IMR-90 (cell line): ENCODE results near the gene SPI1. TPM values are rescaled to one million over a fixed set of nuclear protein-coding genes. Genes with fewer than 3 reads are reported as not detected.

ENCODE experiments used
- ATAC-seq: fragments of 200-7000 bp; cut with Tn5 transposase; 2 replicates; pipeline ENCODE4 v1.9.1; 2020; ENCODE audit warnings: low read depth, mild to moderate bottlenecking, moderate library complexity
- BruUV-seq: library from RNA; stranded (reverse); fragments of 400-500 nt; replicated peaks from 2 replicates; lab custom pipeline; 2021; lab: Mats Ljungman, UMichigan
- CTCF ChIA-PET: fragments of 300-600 bp; formaldehyde crosslinking; extraction: SDS; loops from one replicate; lab custom pipeline; 2021; ENCODE audit warnings: antibody characterized with exemption; lab: Yijun Ruan, JAX
- POLR2A ChIA-PET: fragments of 300-600 bp; sonication (Branson Sonifier 250); formaldehyde crosslinking; loops from one replicate; lab custom pipeline; 2022; ENCODE audit warnings: antibody characterized with exemption; ENCODE audit not compliant: unreplicated experiment; lab: Charles Lee
- DNase-seq: peaks from one replicate; pipeline ENCODE4 v3.0.0; 2013
- H2AFZ ChIP-seq: replicated peaks from 2 replicates; pipeline ENCODE3; 2013; ENCODE audit warnings: low read length, mild to moderate bottlenecking; ENCODE audit not compliant: poor library complexity
- H2AK5ac ChIP-seq: 2 replicates; pipeline ENCODE4 v1.6.1; 2013; ENCODE audit warnings: low read depth, low read length, inconsistent platforms
- H2AK9ac ChIP-seq: replicated peaks from 2 replicates; pipeline ENCODE3; 2013; ENCODE audit warnings: mild to moderate bottlenecking, low read depth, low read length, moderate library complexity; ENCODE audit not compliant: poor library complexity
- H2BK120ac ChIP-seq: 2 replicates; pipeline ENCODE4 v1.6.1; 2013; ENCODE audit warnings: low read depth, low read length, inconsistent platforms
- H2BK15ac ChIP-seq: 3 replicates; pipeline ENCODE4 v1.6.1; 2013; ENCODE audit warnings: low read depth, low read length, inconsistent platforms
- H2BK20ac ChIP-seq: 2 replicates; pipeline ENCODE4 v1.6.1; 2013; ENCODE audit warnings: low read depth, mild to moderate bottlenecking, inconsistent platforms, low read length, moderate library complexity
- H2BK5ac ChIP-seq: 2 replicates; pipeline ENCODE4 v1.6.1; 2013; ENCODE audit warnings: mild to moderate bottlenecking, low read depth, low read length, inconsistent platforms; ENCODE audit not compliant: poor library complexity, severe bottlenecking
- H3K14ac ChIP-seq: replicated peaks from 2 replicates; pipeline ENCODE4 v1.6.1; 2013; ENCODE audit warnings: low read depth, low read length, inconsistent platforms
- H3K18ac ChIP-seq: 2 replicates; pipeline ENCODE4 v1.6.1; 2013; ENCODE audit warnings: low read depth, low read length, control low read depth
- H3K23ac ChIP-seq: 2 replicates; pipeline ENCODE4 v1.6.1; 2013; ENCODE audit warnings: low read depth, low read length, inconsistent platforms
- H3K27ac ChIP-seq: 2 replicates; pipeline ENCODE4 v1.5.1; 2013; ENCODE audit warnings: mild to moderate bottlenecking, control low read depth, low read length; ENCODE audit not compliant: insufficient read depth
- H3K27me3 ChIP-seq: 2 replicates; pipeline ENCODE4 v1.6.1; 2013; ENCODE audit warnings: low read length; ENCODE audit not compliant: control insufficient read depth, insufficient read depth
- H3K36me3 ChIP-seq: 2 replicates; pipeline ENCODE4 v1.6.1; 2013; ENCODE audit warnings: low read length, mixed read lengths; ENCODE audit not compliant: control insufficient read depth, insufficient read depth
- H3K4ac ChIP-seq: 2 replicates; pipeline ENCODE4 v1.6.1; 2013; ENCODE audit warnings: low read depth, low read length, inconsistent platforms
- H3K4me1 ChIP-seq: 2 replicates; pipeline ENCODE4 v1.6.1; 2013; ENCODE audit warnings: low read length, mixed read lengths; ENCODE audit not compliant: control insufficient read depth, insufficient read depth
- H3K4me2 ChIP-seq: 2 replicates; pipeline ENCODE4 v1.6.1; 2013; ENCODE audit warnings: low read depth, mild to moderate bottlenecking, control low read depth, low read length, moderate library complexity
- H3K4me3 ChIP-seq: 2 replicates; pipeline ENCODE4 v1.5.1; 2013; ENCODE audit warnings: low read depth, mild to moderate bottlenecking, control low read depth, low read length, moderate library complexity; ENCODE audit not compliant: insufficient read depth
- H3K56ac ChIP-seq: 2 replicates; pipeline ENCODE4 v1.6.1; 2013; ENCODE audit warnings: low read length, inconsistent platforms; ENCODE audit not compliant: insufficient read depth; ENCODE audit errors: extremely low read depth
- H3K79me1 ChIP-seq, 2 experiments: 2 replicates each; pipeline ENCODE4 v1.6.1; 2013; ENCODE audit warnings: low read length in 2 of 2, inconsistent platforms in 1 of 2, low read depth in 1 of 2
- H3K9ac ChIP-seq: 2 replicates; pipeline ENCODE4 v1.6.1; 2013; ENCODE audit warnings: low read depth, low read length, control low read depth
- H3K9me1 ChIP-seq: 2 replicates; pipeline ENCODE4 v1.6.1; 2013; ENCODE audit warnings: low read length, inconsistent platforms; ENCODE audit not compliant: insufficient read depth
- H3K9me3 ChIP-seq: 2 replicates; pipeline ENCODE4 v1.6.1; 2013; ENCODE audit warnings: low read length; ENCODE audit not compliant: control insufficient read depth, insufficient read depth
- H4K20me1 ChIP-seq: 2 replicates; pipeline ENCODE4 v1.6.1; 2013; ENCODE audit warnings: low read length, inconsistent platforms; ENCODE audit not compliant: insufficient read depth
- H4K5ac ChIP-seq: 2 replicates; pipeline ENCODE4 v1.6.1; 2013; ENCODE audit warnings: mild to moderate bottlenecking, low read depth, low read length, control low read depth
- H4K8ac ChIP-seq, 2 experiments: 2 replicates each; pipeline ENCODE4 v1.6.1; 2013; ENCODE audit warnings: low read depth in 2 of 2, low read length in 2 of 2, control low read depth in 1 of 2, inconsistent platforms in 1 of 2
- H4K91ac ChIP-seq: 2 replicates; pipeline ENCODE4 v1.6.1; 2013; ENCODE audit warnings: low read depth, low read length, inconsistent platforms; ENCODE audit not compliant: insufficient read depth
- CEBPB ChIP-seq: IDR thresholded peaks from 2 replicates; pipeline ENCODE4 v1.6.1; 2012; ENCODE audit warnings: low read depth, low read length, improper control_type of control experiment
- MAZ ChIP-seq: IDR thresholded peaks from 2 replicates; pipeline ENCODE4 v1.6.1; 2012; ENCODE audit warnings: low read depth, mild to moderate bottlenecking, low read length, improper control_type of control experiment, moderate library complexity, borderline replicate concordance
- POLR2A ChIP-seq: IDR thresholded peaks from 2 replicates; pipeline ENCODE4 v1.6.1; 2012; ENCODE audit warnings: mild to moderate bottlenecking, low read depth, low read length
- RFX5 ChIP-seq: IDR thresholded peaks from 2 replicates; pipeline ENCODE4 v1.8.0; 2012; ENCODE audit warnings: low read depth, mild to moderate bottlenecking, low read length, moderate library complexity
- WGBS, 2 experiments: methylation state at CpG; one replicate each; pipeline versions ENCODE4 v1.1.5 to v1.1.7; 2013; ENCODE audit warnings: missing lambda C conversion rate in 2 of 2; ENCODE audit not compliant: insufficient read length in 1 of 2; ENCODE audit errors: extremely low coverage in 2 of 2; 5-methylcytosine and 5-hydroxymethylcytosine counted together
- dilution Hi-C: fragments of 300-500 bp; cut with HindIII; formaldehyde crosslinking; loops from one replicate; pipeline ENCODE4 v1.14.3; 2018; ENCODE audit warnings: low sequenced_read_pairs; ENCODE audit not compliant: unreplicated experiment
- in situ Hi-C: fragments of 300-500 bp; cut with MboI; formaldehyde crosslinking; loops from 3 replicates; pipeline ENCODE4 v1.14.3; 2019; ENCODE audit warnings: low sequenced_read_pairs, inconsistent platforms, mixed read lengths
- intact Hi-C: fragments of 100-400 bp; cut with micrococcal nuclease; formaldehyde crosslinking; loops from 2 replicates; pipeline ENCODE4 v1.10.0; 2022
- polyA plus RNA-seq, 3 experiments: library from polyadenylated mRNA; depleted of rRNA; stranded (reverse); fragments of >200 nt; gene quantifications; 2 replicates each; pipeline ENCODE4 v1.2.3, GENCODE V29; 2012; ENCODE audit warnings: low replicate concordance in 1 of 3
- total RNA-seq: library from RNA; depleted of rRNA; stranded (reverse); fragments of >200 nt; gene quantifications from 2 replicates; pipeline ENCODE4 v1.2.3, GENCODE V29; 2012

The SPI1 gene
- total and polyA plus RNA-seq, 2 of the 4 experiments (the other 2 are of a cell fraction), result not detected

DNA sequence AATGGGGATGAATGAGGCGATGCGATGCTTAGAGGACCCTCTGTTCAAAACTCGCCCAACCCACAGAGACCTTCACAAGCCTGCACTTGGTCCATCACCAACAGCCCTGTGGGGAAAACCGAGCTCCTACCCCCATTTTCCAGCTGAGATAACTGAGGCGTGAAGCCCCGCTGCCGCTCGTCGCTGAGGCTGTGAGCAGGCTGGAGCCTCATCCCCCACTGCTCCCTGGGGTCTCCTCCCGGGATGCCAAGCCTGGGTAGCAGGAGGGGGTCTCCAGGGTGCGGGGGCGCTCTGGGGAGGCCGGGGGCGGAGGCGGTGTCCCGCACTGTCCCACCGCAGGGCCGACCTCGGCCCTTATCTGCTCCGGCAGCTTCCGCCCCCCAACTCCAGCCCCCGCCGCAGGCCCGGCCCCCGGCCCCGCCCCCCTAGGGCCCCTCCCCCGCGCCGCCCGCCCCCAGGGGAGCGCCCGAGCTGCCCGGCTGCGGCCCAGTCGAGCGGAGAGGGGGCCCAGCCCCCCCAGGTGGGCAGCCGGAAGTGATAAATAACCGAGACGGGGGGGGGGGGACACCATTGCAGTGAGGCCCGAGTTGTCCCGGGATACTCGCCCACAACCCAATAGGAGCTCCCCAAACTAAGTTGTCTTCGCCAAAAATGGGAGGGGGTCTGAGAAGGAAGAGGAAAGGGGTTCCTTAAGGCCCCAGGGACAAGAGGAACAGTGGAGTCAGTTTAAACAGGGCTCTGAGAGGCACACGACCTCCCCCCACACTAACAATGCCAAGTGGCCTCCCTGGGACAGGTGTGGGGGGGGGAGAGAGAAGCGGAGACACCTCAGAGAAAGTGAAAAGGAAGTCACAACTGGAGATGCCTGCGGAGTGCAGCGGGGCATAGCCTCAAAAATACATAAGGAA is 21.8 kb upstream of the SPI1 start (continued):
- TF ChIP-seq RFX5, result no peak
- no peak for TF ChIP-seq POLR2A

DNA sequence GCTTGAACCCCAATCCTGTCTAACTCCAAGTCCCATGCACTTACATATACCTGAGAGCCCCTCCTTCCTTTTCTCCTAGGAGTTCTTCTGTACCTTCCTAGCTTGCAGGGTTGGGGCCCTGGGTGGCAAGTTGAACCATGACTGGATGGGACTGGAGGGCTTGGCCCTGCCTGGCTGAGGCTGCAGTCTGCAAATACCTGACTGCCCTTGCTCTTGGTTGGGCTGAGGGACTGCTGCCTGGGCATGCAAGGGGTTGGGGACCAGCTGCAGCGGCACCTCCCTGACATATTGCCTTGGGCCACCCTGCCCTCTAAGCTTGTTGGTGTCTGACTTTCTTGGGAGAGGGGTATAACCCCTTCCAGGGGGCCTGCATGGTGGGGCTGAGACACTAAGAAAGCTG is 20.2 kb upstream of the SPI1 start:
- WGBS, 2 experiments, result no CpG with 5 or more reads among the region's 1 CpG
- BruUV-seq, result no TSS peak
- DNase-seq, result no peak

More for the DNA sequence above, 20.2 kb upstream of the SPI1 start:
- Histone ChIP-seq H3K27ac (no peak overlapping the region), H3K14ac (no peak overlapping the region), H4K20me1 (no peaks in the 10 kb centered on the region), H3K4me1 (peaks cover 12% of the 10 kb centered on the region), H3K4ac (no peak overlapping the region), H2AK9ac (no peak overlapping the region), H3K4me2 (no peak overlapping the region), H3K36me3 (no peaks in the 10 kb centered on the region), H3K9me3 (no peaks in the 10 kb centered on the region), H2AK5ac (no peak overlapping the region), H3K23ac (no peak overlapping the region), H2BK120ac (no peak overlapping the region), H3K4me3 (no peak overlapping the region), H2BK20ac (no peak overlapping the region), H3K56ac (no peak overlapping the region), H3K79me1 (no peaks in the 10 kb centered on the region), H3K18ac (no peak overlapping the region), H2BK15ac (no peak overlapping the region), H2AFZ (no peak overlapping the region), H2BK5ac (no peak overlapping the region), H3K27me3 (no peaks in the 10 kb centered on the region), H4K5ac (no peak overlapping the region), H4K8ac (no peak overlapping the region), H3K9ac (no peak overlapping the region), H3K9me1 (peaks cover 6% of the 10 kb centered on the region), H4K91ac (no peak overlapping the region)
- TF ChIP-seq RFX5 (no peak), CEBPB (no peak), MAZ (no peak)
- ATAC-seq, result no peak
- dilution Hi-C loops (no loop called here), in situ Hi-C loops (no loop called here), intact Hi-C loops (no loop called here)
- CTCF ChIA-PET, result no interaction called here
- POLR2A ChIA-PET, result no interaction called here
